ENCODE measurements around the gene EML4.

Gene EML4

DNA sequence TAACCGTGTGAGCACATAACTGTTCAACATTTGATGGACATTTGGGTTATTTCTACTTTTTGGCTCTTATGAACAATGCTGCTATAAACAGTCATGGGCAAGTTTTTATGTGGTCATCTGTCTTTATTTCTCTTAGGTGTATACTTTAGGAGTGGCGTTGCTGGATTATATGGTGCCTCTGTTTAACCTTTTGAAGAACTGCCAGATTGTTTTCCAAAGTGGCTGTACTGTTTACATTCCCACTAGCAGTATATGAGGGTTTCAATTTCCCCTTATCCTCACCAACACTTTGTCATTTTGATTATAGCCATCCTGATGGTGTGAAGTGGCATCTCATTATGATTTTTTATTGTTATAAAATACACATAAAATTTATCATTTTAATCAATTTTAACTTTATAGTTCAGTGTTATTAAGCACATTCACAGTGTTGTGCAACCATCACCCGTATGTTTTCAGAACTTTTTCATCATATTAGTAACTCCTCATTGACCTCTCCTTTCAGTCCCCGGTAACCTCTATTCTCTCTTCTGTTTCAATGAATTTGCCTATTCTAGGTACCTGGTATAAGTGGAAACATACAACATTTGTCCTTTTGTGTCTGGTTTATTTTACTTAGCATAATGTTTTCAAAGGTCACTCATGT, 55.4 kb downstream of the EML4 start:
- no peak for DNase-seq (ENCODE audit: low read depth)

DNA sequence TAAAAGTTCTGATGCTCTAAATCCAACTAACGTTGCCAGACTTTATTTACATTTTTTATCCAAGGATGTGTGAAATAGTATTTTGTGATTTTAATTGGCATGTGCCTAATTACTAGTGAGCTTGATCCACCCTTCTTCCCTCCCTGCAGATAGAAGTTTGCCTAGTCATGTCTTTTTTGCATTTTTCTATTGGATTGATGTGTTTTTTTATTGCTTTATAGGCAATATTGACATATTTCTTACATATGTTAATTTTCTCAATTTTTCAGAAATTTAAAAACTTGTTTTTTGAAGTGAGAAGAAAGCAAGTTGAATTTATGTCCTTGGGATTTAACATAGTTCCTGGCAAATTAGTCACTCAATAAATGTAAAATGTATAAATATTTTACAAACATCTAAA, 56.4 kb downstream of the EML4 start:
- DNase-seq (ENCODE audit: low read depth): no peak

DNA sequence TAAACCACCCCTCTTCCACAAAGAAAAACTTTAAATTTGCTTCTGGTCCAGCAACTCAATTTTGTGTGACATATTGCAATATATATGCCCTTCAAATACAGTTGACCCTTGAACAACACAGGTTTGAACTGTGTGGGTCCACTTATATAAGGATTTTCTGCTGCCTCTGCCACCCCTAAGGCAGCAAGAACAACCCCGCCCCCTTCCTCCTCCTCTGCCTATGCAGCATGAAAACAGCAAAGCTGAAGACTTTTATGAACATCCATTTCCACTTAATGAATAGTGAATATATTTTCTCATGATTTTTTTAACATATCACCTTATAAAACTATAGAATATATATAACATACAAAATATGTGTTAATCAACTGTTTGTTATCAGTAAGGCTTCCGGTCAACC, 58.3 kb downstream of the EML4 start:
- no peak for DNase-seq (ENCODE audit: low read depth)

DNA sequence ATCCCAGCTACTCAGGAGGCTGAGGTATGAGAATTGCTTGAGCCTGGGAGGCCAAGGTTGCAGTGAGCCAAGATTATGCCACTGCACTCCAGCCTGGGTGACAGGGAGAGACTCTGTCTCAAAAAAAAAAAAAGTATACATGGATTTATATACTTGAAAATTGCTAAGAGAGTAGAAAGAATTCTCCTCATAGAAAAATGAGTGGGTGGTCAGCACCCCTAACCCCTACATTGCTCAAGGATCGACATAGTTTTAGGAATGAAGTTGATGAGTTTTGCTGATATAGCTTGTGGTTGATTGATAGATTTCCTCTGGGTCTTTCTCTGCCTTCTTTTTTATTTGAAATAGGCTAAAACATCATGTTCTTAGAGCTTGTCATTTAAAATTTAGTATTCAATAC, 58.9 kb downstream of the EML4 start:
- no peak for DNase-seq (ENCODE audit: low read depth)

DNA sequence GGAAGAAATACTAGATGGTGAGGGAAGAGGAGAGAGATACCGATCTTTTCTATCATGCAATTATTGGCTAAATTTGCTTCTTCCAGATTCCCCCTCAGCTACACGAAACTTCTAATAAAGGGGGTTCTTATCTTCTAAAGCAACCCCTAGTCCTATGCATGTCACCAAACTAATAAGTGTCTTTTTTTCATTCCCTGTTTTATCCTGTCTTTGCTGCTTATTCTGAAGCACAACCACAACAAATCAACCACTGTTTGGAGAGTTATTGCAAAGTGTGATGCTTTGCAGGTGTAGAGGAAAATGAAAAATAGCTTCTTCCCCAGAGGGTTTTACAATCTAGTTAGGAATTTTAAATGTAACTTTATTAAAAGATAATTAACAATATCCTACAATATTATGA, 60.8 kb downstream of the EML4 start:
- DNase-seq (ENCODE audit: low read depth): no peak

DNA sequence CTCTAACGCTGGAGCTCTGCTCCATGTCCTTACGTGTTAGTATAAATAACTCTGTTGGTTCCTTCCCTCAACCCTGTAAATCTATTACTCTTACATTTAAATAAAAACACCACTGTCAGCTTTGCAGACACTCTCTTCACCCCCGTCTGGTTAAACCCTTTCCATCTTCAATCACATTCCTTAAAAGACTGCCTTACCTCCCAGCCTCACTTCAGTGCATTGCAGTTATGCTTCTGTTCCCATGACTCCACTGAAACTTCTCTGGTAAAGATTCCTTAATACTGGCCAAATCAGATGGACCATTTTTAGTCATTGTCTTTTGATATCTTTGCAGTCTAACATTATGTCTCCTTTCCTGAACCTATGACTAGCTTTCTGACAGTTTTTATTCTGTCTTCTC, 61.7 kb downstream of the EML4 start:
- DNase-seq (ENCODE audit: low read depth): no peak

DNA sequence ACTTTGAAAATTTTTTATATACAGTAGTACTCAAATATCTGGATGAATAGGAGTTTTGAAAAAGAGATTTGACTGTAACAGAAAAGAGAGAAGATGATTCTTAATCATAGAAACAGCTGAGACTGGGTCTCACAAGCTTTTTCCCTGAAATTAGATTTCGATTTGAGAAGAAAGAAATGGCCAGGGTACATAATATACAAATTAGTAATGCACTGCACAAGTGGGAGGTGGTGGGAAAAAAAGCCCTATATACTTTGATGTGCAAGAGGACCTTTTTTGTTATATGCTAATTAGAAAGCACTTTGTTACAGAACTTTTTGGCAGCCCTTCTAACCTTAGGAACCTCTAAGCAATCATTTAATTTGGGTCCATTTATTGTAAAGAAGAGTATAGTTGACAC, 62.9 kb downstream of the EML4 start:
- DNase-seq (ENCODE audit: low read depth): no peak

DNA sequence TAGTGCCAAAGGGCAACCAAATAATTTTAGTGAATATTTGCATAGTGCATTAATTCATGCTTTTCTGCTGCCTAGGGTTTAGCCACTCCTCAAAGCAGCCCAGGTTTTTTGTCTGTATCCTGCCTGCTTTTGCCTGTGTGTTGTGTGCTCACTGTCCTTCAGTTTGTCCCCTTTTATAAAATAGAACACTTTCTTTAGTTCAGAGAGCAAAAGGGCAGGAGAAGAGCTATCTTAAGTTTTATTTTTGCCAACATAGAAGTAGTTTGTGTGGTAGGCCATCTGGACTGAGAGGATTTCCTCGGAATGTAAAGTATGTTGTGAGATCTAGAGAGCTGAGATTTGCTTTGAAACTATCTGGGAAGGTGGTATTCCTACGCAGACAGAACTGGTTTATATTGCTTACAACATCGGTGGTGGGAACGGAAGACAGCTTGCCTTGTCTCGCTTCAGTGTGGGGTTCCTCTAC, 64.9 kb downstream of the EML4 start:
- no peak for DNase-seq (ENCODE audit: low read depth)

DNA sequence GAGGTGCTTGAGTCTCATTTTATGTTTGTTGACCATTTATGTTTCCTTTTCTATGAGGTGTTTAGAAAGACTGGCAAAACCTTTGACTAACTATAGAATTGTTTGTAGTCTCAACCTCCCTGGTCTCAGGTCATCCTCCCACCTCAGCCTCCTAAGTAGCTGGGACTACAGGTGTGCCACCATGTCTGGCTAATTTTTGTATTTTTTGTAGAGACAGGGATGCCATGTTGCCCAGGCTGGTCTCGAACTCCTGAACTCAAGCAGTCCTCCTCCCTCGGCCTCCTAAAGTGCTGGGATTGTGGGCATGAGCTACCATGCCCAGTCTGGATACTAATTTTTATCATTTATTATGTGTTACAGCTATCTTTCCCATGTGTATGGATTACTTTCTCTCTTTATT, 67.8 kb downstream of the EML4 start:
- DNase-seq (ENCODE audit: low read depth): no peak

DNA sequence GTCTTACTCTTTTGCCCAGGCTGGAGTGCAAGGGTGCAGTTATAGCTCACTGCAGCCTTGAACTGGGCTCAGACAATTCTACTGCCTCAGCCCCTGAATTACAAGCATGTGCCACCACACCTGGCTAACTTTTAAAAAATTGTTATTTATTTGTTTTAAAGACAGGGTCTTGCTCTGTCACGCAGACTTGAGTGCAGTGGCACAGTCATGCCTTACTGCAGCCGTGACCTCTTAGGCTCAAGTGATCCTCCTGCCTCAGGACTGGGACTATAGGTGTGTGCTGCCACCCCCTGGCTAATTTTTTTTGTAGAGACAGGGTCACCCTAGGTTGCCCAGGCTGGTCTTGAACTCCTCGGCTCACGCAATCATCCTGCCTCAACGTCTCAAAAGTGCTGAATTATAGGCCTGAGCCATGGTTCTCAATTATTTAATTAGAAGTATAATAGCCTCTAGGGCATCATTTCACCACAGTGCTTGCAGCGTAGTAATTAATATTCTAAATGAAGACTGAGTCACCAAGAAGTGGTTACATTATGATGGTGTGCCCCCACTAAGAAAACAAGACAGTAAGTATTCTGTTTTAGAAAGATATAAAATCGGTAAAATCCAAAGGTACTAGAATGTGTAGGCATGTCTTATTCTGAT, 69.6 kb downstream of the EML4 start:
- no peak for DNase-seq (ENCODE audit: low read depth)

DNA sequence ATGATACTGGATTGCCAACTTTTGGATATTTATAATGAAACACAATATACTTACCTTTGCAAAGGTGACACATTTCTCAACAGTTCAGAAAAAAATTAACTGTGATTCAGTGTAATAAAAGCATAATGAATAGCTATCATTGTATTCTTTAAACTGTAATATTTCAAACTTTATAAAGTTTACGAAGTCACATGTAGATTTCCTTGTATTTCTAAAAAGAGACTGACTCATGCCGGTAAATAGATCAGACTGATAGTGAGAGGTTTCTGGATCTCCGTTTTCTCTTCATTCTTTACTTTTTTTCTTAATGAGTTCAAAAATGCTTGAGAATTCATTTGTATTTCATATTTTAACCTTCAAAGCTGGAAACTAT, 70.1 kb downstream of the EML4 start:
- DNase-seq (ENCODE audit: low read depth): no peak

DNA sequence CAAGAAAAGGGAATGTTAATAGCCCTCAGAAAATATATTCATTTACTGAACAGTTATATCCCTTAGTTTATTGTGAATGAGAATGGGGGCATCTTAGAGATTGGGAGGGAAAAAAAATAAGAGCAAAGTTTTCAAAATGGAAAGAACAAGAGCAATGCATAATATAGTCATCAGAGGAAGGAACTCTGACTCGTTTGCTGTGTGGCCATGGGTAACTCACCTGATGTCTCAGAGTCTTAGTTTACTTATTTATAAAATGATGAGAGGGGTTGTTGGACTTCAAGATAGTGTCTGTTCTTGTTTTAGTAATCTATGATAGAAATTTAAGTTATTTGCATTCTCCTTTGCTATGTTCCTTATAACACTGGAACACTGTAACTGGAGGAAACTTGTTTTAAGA, 70.7 kb downstream of the EML4 start:
- DNase-seq (ENCODE audit: low read depth): no peak

DNA sequence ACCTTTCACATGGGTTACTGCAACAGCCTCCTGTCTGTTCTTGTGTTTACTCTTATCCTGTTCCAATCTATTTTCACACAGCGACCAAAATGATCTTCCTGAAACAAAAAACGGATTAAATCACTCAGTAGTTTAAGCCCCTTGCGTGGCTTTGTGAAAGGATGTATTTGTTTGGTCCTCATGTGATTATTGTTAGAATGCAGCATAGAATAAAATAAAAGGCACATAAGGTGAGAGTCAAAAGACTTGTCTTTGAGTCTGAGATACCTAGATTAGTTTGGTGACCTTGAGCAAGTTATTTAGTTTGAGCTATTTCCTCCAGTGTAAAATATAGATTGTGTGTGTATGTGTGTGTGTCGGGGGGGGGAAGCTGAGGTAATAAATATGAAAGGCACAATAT, 72.4 kb downstream of the EML4 start:
- DNase-seq (ENCODE audit: low read depth): no peak

DNA sequence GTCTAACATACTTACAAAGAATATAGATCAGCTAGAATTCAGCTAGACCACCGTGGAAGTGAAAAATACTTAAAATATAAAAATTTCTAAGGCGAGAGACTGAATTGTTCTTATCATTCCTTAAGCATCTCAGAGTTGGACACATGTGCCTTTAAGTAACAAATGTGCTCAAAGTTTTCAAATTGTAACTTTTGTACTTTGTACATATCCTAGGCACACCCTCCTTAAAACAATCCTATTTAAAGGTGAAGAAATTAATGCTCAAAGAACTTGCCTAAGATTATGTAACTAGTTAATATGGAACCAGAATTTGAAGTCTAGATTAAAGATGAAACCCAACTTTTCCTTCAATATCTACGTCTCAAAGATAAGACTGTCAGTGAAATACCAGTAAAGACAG, 74.1 kb downstream of the EML4 start:
- no peak for DNase-seq (ENCODE audit: low read depth)

DNA sequence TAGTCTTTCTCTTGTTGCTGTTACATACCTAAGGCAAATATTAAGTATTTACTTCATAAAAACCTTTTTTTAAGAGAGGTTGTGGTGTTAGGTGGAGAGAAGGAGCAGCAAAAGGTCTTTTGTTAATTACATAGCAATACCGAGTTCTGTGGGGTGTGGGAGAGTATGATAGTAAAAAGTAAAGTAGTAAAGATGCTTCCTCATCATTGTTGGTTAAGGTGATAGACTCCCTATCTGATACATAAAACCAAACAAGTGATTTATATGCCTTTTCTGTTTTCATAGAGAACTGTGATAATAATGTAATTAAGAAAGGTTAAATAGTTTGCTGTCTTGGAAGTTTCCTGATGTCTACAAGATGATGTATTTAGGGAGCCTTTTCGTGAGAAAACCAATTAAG, 75.4 kb downstream of the EML4 start:
- no peak for DNase-seq (ENCODE audit: low read depth)

DNA sequence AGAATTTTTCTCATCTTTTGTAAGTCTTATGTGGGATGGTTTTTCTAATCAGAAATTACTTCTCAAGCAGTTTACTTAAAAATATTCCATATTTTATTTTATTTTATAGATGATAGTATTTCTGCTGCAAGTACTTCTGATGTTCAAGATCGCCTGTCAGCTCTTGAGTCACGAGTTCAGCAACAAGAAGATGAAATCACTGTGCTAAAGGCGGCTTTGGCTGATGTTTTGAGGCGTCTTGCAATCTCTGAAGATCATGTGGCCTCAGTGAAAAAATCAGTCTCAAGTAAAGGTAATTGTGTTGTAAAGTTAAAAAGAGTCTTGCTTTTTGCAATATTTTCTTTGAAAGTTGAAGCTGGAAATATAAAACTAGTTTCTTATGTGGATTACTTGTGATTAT, 76.2 kb downstream of the EML4 start:
- DNase-seq (ENCODE audit: low read depth): no peak

DNA sequence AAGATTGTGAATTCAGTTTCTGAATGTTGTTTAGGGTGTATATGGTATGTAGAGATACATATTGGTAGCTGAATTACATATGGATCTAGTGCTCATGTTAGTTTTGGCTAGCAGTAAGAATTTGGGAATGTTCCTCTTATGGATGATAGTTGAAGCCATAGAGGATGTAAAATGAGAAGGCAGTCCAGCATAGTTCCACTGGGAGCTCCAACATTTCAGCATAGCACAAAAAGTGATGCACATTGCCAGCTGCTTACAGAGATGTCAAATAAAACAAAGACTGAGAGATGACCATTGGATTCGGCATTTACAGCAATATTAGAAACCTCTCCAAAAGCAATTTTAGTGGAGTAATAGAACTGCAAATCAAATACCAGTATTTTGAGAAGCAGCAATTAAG, 77.4 kb downstream of the EML4 start:
- no peak for DNase-seq (ENCODE audit: low read depth)

DNA sequence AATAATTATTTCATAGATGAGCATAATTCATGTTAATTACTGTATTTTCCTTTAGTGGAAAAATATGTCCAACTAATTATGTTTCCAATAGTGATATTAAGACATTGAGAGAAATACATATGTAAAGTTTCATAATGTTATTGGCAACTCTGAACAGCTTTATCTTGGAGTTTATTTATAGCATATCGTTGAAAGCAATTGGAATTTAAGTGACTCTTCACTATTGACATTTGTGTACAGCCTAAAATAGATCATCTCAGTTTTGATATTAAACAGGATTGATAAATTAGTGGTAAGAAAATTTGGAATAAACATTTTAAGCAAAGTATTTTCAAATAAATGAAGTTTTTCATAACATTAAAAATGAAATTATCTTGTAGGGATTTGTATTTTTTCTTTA, 79.7 kb downstream of the EML4 start:
- no peak for DNase-seq (ENCODE audit: low read depth)

DNA sequence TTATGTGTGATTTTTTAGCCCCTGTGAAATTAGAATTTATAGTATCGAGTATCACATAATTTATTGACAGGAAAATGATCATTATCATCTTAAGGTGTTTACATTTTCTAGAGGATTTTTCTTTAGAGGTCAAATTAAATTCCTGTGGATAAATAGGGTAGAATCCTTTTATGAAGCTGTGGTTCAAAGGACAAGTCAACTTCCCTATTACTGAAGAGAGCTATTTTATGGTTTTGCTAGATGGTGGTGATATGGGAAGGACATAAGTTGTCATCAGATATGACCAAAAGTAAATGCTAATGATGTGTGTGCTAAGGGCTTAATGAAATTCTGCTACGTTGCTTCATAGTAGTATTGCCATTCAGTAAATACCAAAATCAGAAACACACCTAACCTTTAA, 80.1 kb downstream of the EML4 start:
- no peak for DNase-seq (ENCODE audit: low read depth)

DNA sequence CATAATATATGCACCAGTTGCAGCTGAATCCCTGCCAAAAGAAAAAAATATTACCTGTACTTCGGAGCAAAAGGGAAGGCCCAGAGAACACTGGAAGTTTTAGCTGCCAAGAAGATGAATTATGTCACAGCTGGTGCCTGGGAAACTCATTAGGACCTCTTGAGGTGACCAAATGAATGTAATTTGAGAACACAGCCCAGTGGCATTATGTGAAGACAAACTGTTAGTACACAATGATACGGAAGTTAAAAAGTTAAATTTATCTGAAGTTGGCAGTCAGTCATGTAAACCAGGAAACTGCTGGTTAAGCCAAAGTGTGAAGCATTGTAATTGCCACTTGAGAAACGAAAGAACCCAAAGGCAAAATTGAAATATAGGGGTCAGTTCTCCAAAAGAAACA, 80.7 kb downstream of the EML4 start:
- no peak for DNase-seq (ENCODE audit: low read depth)

DNA sequence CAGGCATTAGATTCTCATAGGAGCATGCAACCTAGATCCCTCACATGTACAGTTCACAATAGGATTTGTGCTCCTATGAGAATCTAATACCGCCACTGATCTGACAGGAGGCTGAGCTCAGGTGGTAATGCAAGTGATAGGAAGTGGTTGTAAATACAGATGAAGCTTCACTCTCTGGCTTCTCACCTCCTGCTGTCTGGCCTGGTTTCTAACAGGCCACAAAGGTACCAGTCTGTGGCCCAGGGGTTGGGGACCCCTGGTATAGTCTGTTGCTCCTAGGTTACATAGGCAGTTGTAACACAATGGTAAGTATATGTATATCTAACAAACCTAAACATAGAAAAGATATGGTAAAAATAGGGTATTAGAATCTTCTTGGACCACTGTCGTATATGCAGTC, 81.8 kb downstream of the EML4 start:
- DNase-seq (ENCODE audit: low read depth): no peak

DNA sequence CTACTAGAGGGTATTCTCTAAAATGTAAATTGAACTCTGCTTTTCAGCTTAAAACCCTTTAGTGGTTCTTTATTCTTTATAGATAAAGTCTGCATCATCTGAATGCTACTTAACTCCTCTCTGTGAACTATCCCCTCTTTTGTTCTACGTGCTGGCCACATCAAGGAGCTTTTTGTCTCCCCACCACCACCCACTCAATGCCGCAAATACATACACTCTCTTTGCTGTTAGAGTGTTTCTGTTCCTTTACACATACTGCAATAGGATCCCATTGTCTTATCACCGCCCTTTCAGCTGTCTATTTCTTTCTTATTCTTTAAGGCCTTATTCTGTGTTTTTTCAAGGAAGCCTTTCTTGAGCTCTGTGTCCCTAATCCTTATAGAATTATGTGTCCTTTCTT, 83.3 kb downstream of the EML4 start:
- peak; percentile 7 for DNase-seq (ENCODE audit: low read depth)

DNA sequence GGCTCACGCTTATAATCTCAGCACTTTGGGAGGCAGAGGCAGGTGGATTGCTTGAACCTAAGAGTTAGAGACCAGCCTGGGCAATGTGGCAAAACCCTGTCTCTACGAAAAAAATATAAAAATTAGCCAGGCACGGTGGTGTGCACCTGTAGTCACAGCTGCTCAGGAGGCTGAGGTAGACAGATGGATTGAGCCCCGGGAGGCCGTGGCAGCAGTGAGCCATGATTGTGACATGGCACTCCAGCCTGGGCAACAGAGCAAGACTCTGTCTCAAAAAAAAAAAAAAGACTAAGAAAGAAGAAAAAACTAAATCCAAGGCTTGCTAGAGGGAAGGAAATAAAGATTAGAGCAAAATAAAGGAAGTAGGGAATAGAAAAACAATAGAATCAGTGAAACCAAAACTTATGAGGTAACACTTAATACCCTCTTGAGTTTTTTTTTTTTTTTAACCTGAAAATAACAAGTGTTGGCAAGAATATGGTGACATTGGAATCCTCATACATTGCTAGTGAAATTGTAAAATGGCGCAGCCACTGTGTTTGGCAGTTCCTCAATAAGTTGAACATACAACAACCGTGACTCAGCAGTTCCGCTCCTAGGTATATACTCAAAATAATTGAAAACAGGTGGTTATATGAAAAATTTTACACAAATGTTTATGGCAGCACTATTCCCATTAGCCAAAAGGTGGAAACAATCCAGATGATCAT, 85.2 kb downstream of the EML4 start:
- DNase-seq (ENCODE audit: low read depth): no peak

DNA sequence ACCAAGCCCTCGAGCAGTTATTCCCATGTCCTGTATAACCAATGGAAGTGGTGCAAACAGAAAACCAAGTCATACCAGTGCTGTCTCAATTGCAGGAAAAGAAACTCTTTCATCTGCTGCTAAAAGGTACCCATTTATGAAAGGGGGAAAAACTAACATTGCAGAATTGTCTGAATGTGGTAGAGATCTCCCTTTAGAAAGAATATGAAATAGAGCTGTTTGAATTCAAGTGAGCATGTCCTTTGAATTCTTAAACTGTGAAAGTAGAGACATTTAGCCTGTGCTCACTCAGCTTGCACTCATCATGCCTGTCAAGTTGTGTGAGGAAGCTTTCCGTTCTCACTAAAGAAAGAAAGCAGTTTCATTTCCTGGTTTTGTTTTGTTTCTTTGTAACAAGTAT, 87.4 kb downstream of the EML4 start:
- DNase-seq (ENCODE audit: low read depth): no peak
